Hepatocyte (in vitro differentiated cells): ENCODE data around the gene MAP6. TPM values are rescaled to one million over a fixed set of nuclear protein-coding genes. Genes with fewer than 3 reads are reported as not detected.

Source experiments
- DNase-seq: peaks from one replicate; pipeline ENCODE4 v3.0.0-alpha.2; 2016; ENCODE audit warnings: low spot score
- H2AFZ ChIP-seq: fragments of 200-600 bp; sonication (generic); 2 replicates; pipeline ENCODE4 v1.6.0; 2016; ENCODE audit warnings: antibody characterized with exemption, mild to moderate bottlenecking
- H3K27ac ChIP-seq: fragments of 200-600 bp; sonication (generic); 2 replicates; pipeline ENCODE4 v1.5.1; 2016; ENCODE audit warnings: mild to moderate bottlenecking
- H3K27me3 ChIP-seq: fragments of 200-600 bp; sonication (generic); 2 replicates; pipeline ENCODE4 v1.6.1; 2016
- H3K36me3 ChIP-seq: fragments of 200-600 bp; sonication (generic); replicated peaks from 2 replicates; pipeline ENCODE4 v1.5.1; 2016; ENCODE audit warnings: low read depth; ENCODE audit not compliant: insufficient read depth
- H3K4me1 ChIP-seq: fragments of 200-600 bp; sonication (generic); 2 replicates; pipeline ENCODE4 v1.5.1; 2016; ENCODE audit warnings: mild to moderate bottlenecking, moderate library complexity; ENCODE audit not compliant: insufficient read depth
- H3K4me2 ChIP-seq: fragments of 200-600 bp; sonication (generic); 2 replicates; pipeline ENCODE4 v1.6.0; 2016
- H3K4me3 ChIP-seq: fragments of 200-600 bp; sonication (generic); 2 replicates; pipeline ENCODE4 v1.5.1; 2016; ENCODE audit warnings: mild to moderate bottlenecking
- H3K79me2 ChIP-seq: fragments of 200-600 bp; sonication (generic); 2 replicates; pipeline ENCODE4 v1.6.0; 2017; ENCODE audit warnings: mild to moderate bottlenecking
- H3K9me2 ChIP-seq: fragments of 200-600 bp; sonication (generic); replicated peaks from 2 replicates; pipeline ENCODE4 v1.6.0; 2017; ENCODE audit warnings: mild to moderate bottlenecking; ENCODE audit not compliant: insufficient read depth
- H3K9me3 ChIP-seq: fragments of 200-600 bp; sonication (generic); 2 replicates; pipeline ENCODE4 v1.5.1; 2016; ENCODE audit warnings: low read depth, mild to moderate bottlenecking
- H4K20me1 ChIP-seq: fragments of 200-600 bp; sonication (generic); 2 replicates; pipeline ENCODE4 v1.6.0; 2016; ENCODE audit warnings: mild to moderate bottlenecking; ENCODE audit not compliant: insufficient read depth, poor library complexity, severe bottlenecking
- EZH2 ChIP-seq: fragments of 200-600 bp; sonication (generic); IDR thresholded peaks from 2 replicates; pipeline ENCODE4 v1.6.1; 2016; ENCODE audit warnings: antibody characterized with exemption, mild to moderate bottlenecking, borderline replicate concordance
- EZH2phosphoT487 ChIP-seq: fragments of 200-600 bp; sonication (generic); IDR thresholded peaks from one replicate; pipeline ENCODE4 v1.6.1; 2018; ENCODE audit warnings: antibody characterized with exemption, mild to moderate bottlenecking, low read depth, moderate library complexity; ENCODE audit not compliant: unreplicated experiment, severe bottlenecking
- WGBS: methylation state at CpG from one replicate; pipeline ENCODE4 v1.1.6; 2016; ENCODE audit warnings: low lambda C conversion rate; ENCODE audit errors: missing lambda C conversion rate; 5-methylcytosine and 5-hydroxymethylcytosine counted together
- polyA plus RNA-seq: library from polyadenylated mRNA; unstranded; fragments of >200 nt; fragmentation: Nextera tagmentation; extraction: Ambion mirVana; gene quantifications from 2 replicates; pipeline ENCODE4 v1.2.1, GENCODE V29; 2016
- total RNA-seq: library from RNA; depleted of rRNA; stranded (reverse); fragments of >200 nt; gene quantifications from 2 replicates; pipeline ENCODE4 v1.2.3, GENCODE V29; 2014
- TF ChIP-seq, protein P1 (sequence below): fragments of 200-600 bp; sonication (generic); IDR thresholded peaks from 2 replicates; pipeline ENCODE4 v1.5.1; 2016; ENCODE audit warnings: antibody characterized with exemption, mild to moderate bottlenecking; ENCODE audit not compliant: poor library complexity

The MAP6 gene
- total and polyA plus RNA-seq, 2 experiments from 2014 or later = 3.8 to 6.4 TPM

- 92% methylated on average over 3 of the region's 3 CpGs for WGBS
- Histone ChIP-seq H2AFZ (no peak overlapping the region), H3K27ac (no peak overlapping the region), H3K27me3 (peaks cover 69% of the 10 kb centered on the region), H3K4me3 (no peak overlapping the region), H3K36me3 (no peaks in the 10 kb centered on the region), H3K9me2 (no peaks in the 10 kb centered on the region), H4K20me1 (no peaks in the 10 kb centered on the region), H3K4me1 (peaks cover 10% of the 10 kb centered on the region), H3K4me2 (no peak overlapping the region), H3K79me2 (no peaks in the 10 kb centered on the region), H3K9me3 (no peaks in the 10 kb centered on the region)
- TF ChIP-seq EZH2 (no peak), EZH2phosphoT487 (no peak)
- TF ChIP-seq, protein P1, sequence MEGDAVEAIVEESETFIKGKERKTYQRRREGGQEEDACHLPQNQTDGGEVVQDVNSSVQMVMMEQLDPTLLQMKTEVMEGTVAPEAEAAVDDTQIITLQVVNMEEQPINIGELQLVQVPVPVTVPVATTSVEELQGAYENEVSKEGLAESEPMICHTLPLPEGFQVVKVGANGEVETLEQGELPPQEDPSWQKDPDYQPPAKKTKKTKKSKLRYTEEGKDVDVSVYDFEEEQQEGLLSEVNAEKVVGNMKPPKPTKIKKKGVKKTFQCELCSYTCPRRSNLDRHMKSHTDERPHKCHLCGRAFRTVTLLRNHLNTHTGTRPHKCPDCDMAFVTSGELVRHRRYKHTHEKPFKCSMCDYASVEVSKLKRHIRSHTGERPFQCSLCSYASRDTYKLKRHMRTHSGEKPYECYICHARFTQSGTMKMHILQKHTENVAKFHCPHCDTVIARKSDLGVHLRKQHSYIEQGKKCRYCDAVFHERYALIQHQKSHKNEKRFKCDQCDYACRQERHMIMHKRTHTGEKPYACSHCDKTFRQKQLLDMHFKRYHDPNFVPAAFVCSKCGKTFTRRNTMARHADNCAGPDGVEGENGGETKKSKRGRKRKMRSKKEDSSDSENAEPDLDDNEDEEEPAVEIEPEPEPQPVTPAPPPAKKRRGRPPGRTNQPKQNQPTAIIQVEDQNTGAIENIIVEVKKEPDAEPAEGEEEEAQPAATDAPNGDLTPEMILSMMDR = no peak
- no peak for DNase-seq
Measured at GRCh38 chr11:75665990-75666389, 2.8 kb downstream of the MAP6 start.

- no peaks in the 10 kb centered on the region for H3K9me2 ChIP-seq
- no peaks in the 10 kb centered on the region for H3K79me2 ChIP-seq
- peaks cover 10% of the 10 kb centered on the region for H3K4me1 ChIP-seq
- no peaks in the 10 kb centered on the region for H4K20me1 ChIP-seq
- no peak overlapping the region for H3K27ac ChIP-seq
- H2AFZ ChIP-seq = no peak overlapping the region
- H3K4me2 ChIP-seq = no peak overlapping the region
- 79% methylated on average over 3 of the region's 3 CpGs for WGBS
- peaks cover 60% of the 10 kb centered on the region for H3K27me3 ChIP-seq
- no peaks in the 10 kb centered on the region for H3K9me3 ChIP-seq
- H3K36me3 ChIP-seq = no peaks in the 10 kb centered on the region
- no peak overlapping the region for H3K4me3 ChIP-seq
- no peak for DNase-seq
- TF ChIP-seq EZH2 = no peak
- TF ChIP-seq, protein P1 = no peak
- TF ChIP-seq EZH2phosphoT487 = no peak
Measured at GRCh38 chr11:75665126-75665525, 3.7 kb downstream of the MAP6 start.

DNA sequence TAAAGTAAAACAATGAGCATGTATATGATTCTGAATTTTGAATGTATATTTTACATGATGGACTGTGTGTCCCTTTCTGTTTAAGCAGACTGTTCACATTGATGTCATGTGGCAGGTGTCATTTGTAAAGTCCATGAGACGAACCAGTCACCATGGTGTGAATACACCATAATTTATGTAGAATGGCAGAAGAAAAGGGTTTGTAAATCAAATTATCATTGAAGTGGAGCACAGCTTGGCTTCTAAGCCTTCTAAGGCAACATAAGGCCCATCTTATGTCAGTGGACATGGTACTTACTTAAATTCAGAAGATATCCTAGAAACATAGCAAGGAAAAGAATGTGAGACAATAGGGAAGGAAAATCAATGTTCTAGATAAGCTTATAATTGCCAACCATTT lies 4.4 kb downstream of the MAP6 start:
- 92% methylated on average over 1 of the region's 1 CpG for WGBS
- Histone ChIP-seq H3K36me3 (no peaks in the 10 kb centered on the region), H3K79me2 (no peaks in the 10 kb centered on the region), H4K20me1 (no peaks in the 10 kb centered on the region), H3K4me3 (no peak overlapping the region), H2AFZ (no peak overlapping the region), H3K27me3 (peaks cover 53% of the 10 kb centered on the region), H3K4me2 (no peak overlapping the region), H3K9me2 (no peaks in the 10 kb centered on the region), H3K4me1 (peaks cover 10% of the 10 kb centered on the region), H3K9me3 (no peaks in the 10 kb centered on the region), H3K27ac (no peak overlapping the region)
- no peak for TF ChIP-seq EZH2phosphoT487
- TF ChIP-seq, protein P1 = no peak
- no peak for DNase-seq

GRCh38 chr11:75663808-75664207 lies 5.0 kb downstream of the MAP6 start:
- Histone ChIP-seq H3K79me2 (no peaks in the 10 kb centered on the region), H3K27ac (no peak overlapping the region), H3K4me1 (peaks cover 10% of the 10 kb centered on the region), H3K4me3 (no peak overlapping the region), H2AFZ (no peak overlapping the region), H3K36me3 (no peaks in the 10 kb centered on the region), H3K27me3 (peaks cover 47% of the 10 kb centered on the region), H3K4me2 (no peak overlapping the region), H3K9me3 (no peaks in the 10 kb centered on the region), H3K9me2 (no peaks in the 10 kb centered on the region), H4K20me1 (no peaks in the 10 kb centered on the region)
- no peak for TF ChIP-seq EZH2
- no peak for TF ChIP-seq EZH2phosphoT487
- no peak for DNase-seq
- WGBS = 34% methylated on average over 1 of the region's 1 CpG
